ENCODE results near the gene ALK.

ALK gene

DNA sequence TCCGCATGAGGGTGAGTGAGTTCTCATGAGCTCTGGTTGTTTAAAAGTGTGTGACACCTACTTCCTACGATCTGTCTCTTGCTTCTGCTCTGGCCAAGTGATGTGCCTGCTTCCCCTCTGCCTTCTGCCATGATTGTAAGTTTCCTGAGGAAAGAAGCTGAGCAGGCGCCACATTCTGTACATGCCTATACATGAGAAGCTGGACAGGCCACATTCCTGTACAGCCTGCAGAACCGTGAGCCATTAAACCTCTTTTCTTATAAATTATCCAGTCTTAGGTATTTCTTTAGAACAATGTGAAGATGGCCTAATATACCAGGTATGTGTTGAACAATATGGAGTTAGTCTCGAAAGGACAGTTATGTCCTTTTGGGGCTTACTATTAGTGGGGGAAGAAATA is 281.0 kb downstream of the ALK start:
- no peaks in the 10 kb centered on the region for H3K9me3 Mint-ChIP-seq (ENCODE audit: low read depth)

DNA sequence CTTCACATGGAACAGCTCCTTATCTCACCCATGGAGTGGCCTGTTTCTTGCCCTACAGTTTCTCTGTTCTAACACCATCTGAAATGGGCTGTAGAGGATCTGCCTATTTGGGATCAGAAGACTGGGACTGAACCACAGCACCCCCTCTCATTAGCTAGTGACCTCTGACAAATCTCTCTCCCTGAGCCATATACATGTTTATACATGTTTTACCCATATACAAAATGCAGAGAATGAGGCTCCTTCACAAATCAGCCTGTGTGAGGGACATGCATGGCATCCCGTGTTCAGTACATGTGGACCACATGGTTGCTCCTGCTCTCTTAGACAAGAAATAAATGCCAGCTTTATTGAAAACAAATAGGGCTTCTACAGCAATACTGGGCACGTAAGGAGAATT is 282.7 kb downstream of the ALK start:
- H3K4me1 Mint-ChIP-seq (ENCODE audit: low read depth): no peaks in the 10 kb centered on the region
- H3K27ac Mint-ChIP-seq: no peak overlapping the region
- H3K27me3 Mint-ChIP-seq: peaks cover 6% of the 10 kb centered on the region
- H3K9me3 Mint-ChIP-seq (ENCODE audit: low read depth): no peaks in the 10 kb centered on the region
- H3K4me3 Mint-ChIP-seq: no peak overlapping the region
- H3K36me3 Mint-ChIP-seq: no peaks in the 10 kb centered on the region

More for the DNA sequence above, 281.0 kb downstream of the ALK start:
- no peak overlapping the region for H3K4me3 Mint-ChIP-seq
- H3K36me3 Mint-ChIP-seq: no peaks in the 10 kb centered on the region
- H3K27me3 Mint-ChIP-seq: peaks cover 6% of the 10 kb centered on the region
- H3K4me1 Mint-ChIP-seq (ENCODE audit: low read depth): no peaks in the 10 kb centered on the region
- no peak overlapping the region for H3K27ac Mint-ChIP-seq

DNA sequence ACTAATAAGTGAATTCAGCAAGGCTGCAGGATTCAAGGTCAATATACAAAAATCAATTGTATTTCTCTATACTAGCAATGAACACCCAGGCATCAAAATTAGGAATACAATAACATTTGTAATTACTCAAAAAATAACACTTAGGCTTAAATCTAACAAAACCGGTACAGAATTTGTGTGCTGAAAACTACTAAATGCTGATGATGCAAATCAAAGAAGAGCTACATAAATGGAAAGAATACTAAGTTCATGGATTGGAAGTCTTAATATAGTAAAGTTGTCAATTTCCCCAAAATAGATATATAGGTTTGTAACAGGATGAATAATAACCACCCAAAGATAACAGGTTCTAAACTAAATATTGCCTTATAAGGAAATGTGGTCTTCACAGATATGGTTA is 286.5 kb downstream of the ALK start:
- no peak overlapping the region for H3K4me3 Mint-ChIP-seq
- H3K9me3 Mint-ChIP-seq (ENCODE audit: low read depth): no peaks in the 10 kb centered on the region
- no peaks in the 10 kb centered on the region for H3K4me1 Mint-ChIP-seq (ENCODE audit: low read depth)
- no peak overlapping the region for H3K27ac Mint-ChIP-seq
- H3K36me3 Mint-ChIP-seq: no peaks in the 10 kb centered on the region
- H3K27me3 Mint-ChIP-seq: peaks cover 17% of the 10 kb centered on the region

DNA sequence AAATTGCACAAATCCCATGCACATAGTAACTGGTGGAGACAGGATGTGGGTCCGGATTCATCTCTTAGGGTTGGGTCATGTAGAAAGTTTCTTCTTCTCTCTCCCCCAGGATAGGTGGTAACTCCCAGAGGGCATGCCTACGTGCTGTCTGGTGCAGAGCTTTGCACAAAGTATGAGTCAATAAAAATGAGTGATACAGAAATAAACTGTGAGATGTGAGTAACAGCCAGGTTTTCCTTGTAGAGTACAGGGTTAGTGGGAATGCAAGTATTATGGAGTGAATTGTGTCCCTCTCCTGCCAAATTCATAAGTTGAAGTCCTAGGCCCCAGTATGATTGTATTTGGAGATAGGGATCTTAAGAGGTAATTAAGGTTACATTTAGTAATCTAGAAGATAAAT is 289.4 kb downstream of the ALK start:
- Mint-ChIP-seq H3K36me3 (no peaks in the 10 kb centered on the region), H3K4me3 (no peak overlapping the region), H3K27me3 (peaks cover 27% of the 10 kb centered on the region), H3K27ac (no peak overlapping the region), H3K4me1 (ENCODE audit: low read depth) (no peaks in the 10 kb centered on the region), H3K9me3 (ENCODE audit: low read depth) (no peaks in the 10 kb centered on the region)

- H3K27me3 Mint-ChIP-seq: peaks cover 29% of the 10 kb centered on the region
- no peaks in the 10 kb centered on the region for H3K9me3 Mint-ChIP-seq (ENCODE audit: low read depth)
- H3K4me3 Mint-ChIP-seq: no peak overlapping the region
- no peak overlapping the region for H3K27ac Mint-ChIP-seq
- no peaks in the 10 kb centered on the region for H3K4me1 Mint-ChIP-seq (ENCODE audit: low read depth)
- H3K36me3 Mint-ChIP-seq: no peaks in the 10 kb centered on the region
Observed at GRCh38 chr2:29629495-29629894, 291.9 kb downstream of the ALK start.

- no peak overlapping the region for H3K27ac Mint-ChIP-seq
- H3K4me3 Mint-ChIP-seq: no peak overlapping the region
- no peaks in the 10 kb centered on the region for H3K36me3 Mint-ChIP-seq
- no peaks in the 10 kb centered on the region for H3K9me3 Mint-ChIP-seq (ENCODE audit: low read depth)
- no peaks in the 10 kb centered on the region for H3K4me1 Mint-ChIP-seq (ENCODE audit: low read depth)
- H3K27me3 Mint-ChIP-seq: peaks cover 30% of the 10 kb centered on the region
Observed at GRCh38 chr2:29628862-29629261, 292.5 kb downstream of the ALK start.

DNA sequence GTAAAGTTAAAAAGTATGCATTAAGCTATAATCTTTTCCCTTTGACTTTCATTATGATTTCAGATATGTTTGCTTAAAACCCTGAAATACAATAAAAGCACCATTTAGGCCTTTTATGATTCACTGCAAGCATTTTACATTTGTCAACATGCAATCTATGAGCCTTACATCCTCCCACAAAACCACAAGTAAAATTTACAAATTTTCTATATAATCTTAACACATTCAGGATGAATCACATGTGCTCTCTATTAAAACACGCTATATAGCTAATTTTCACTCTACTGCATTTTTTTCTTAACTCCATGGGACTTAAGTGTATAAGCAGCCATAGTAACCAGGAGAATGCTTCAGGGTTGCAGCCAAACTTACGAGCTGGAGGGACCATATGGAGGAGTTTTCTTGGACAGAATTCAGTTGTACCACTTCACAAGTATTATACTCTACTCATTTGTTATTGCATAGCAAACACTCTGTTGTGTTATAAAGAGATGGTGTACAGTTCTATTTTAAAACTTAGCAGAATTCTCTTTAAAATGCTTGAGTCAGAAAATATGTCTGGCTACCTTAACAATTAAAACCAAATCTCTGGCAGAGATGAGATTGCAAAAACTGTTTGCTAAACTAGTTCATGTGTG is 293.2 kb downstream of the ALK start:
- no peaks in the 10 kb centered on the region for H3K4me1 Mint-ChIP-seq (ENCODE audit: low read depth)
- H3K4me3 Mint-ChIP-seq: no peak overlapping the region
- peaks cover 31% of the 10 kb centered on the region for H3K27me3 Mint-ChIP-seq
- H3K9me3 Mint-ChIP-seq (ENCODE audit: low read depth): no peaks in the 10 kb centered on the region
- H3K27ac Mint-ChIP-seq: no peak overlapping the region
- H3K36me3 Mint-ChIP-seq: no peaks in the 10 kb centered on the region

GRCh38 chr2:29627279-29627711 is 294.1 kb downstream of the ALK start:
- Mint-ChIP-seq H3K4me1 (ENCODE audit: low read depth) (no peaks in the 10 kb centered on the region), H3K27ac (no peak overlapping the region), H3K27me3 (peaks cover 26% of the 10 kb centered on the region), H3K9me3 (ENCODE audit: low read depth) (no peaks in the 10 kb centered on the region), H3K36me3 (no peaks in the 10 kb centered on the region), H3K4me3 (no peak overlapping the region)

DNA sequence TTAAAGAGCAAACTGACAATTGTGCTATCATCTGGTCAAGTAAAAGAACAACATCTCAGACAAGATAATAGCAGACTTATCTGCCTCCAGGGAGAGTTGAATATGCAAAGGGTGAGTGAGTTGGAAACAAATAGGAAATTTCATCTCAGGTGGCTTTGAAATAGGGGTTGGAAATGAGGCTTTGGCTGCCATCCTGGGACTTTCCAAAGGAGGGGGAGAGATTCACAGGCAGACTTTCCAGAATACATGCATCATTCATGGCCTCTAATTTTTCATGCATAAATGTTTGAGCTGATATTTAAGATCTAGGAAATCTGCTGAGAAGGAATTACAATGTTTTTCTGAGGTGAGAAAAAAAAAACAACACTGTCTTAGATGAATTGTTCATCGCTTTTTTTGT is 300.5 kb downstream of the ALK start:
- Mint-ChIP-seq H3K9me3 (ENCODE audit: low read depth) (no peaks in the 10 kb centered on the region), H3K4me1 (ENCODE audit: low read depth) (no peaks in the 10 kb centered on the region), H3K27ac (no peak overlapping the region), H3K36me3 (no peaks in the 10 kb centered on the region), H3K4me3 (no peak overlapping the region), H3K27me3 (peaks cover 6% of the 10 kb centered on the region)

GRCh38 chr2:29619689-29620088 is 301.7 kb downstream of the ALK start:
- H3K36me3 Mint-ChIP-seq: no peaks in the 10 kb centered on the region
- no peak overlapping the region for H3K4me3 Mint-ChIP-seq
- peaks cover 7% of the 10 kb centered on the region for H3K27me3 Mint-ChIP-seq
- H3K4me1 Mint-ChIP-seq (ENCODE audit: low read depth): no peaks in the 10 kb centered on the region
- H3K27ac Mint-ChIP-seq: no peak overlapping the region
- H3K9me3 Mint-ChIP-seq (ENCODE audit: low read depth): no peaks in the 10 kb centered on the region

DNA sequence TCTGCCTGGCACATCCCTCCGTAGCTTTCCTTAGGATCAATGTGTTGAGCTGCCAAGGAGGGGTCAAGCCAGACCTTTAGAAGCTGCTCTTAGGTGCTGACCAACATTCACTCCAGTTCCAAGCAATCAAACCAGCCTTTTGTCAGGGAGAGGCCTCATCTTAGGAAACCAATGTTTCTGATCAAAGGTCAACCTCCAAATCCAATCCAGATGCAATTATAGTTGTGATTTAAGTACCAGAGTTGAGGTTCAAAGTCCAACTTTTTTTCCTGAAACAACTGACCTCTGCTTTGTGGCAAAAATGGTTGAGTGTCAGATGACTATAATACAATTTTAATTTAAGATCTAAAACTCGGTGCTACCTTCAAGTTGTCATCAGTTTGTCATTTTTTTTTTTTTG is 303.4 kb downstream of the ALK start:
- Mint-ChIP-seq H3K36me3 (no peaks in the 10 kb centered on the region), H3K9me3 (ENCODE audit: low read depth) (no peaks in the 10 kb centered on the region), H3K27ac (no peak overlapping the region)

DNA sequence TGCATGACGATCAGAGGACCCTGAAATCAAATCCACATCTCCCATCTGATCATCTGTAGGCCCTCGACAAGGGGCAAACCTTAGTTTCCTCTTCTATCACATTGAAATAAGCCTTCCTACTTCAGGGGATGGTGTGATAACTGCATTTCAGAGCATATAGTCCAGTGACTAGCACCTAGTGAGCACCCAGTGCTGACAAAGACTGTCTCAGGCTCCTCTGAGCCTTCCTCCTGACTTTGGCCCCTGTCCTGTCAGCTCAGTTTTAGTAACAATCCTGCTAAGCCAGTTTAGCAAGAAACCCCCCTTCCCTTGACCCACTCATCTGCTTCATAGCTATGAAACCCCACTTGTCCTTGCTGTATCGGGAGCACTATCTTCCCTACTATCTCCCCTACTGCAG is 304.0 kb downstream of the ALK start:
- Mint-ChIP-seq H3K27ac (no peak overlapping the region), H3K4me1 (ENCODE audit: low read depth) (no peaks in the 10 kb centered on the region), H3K9me3 (ENCODE audit: low read depth) (no peaks in the 10 kb centered on the region), H3K27me3 (peaks cover 14% of the 10 kb centered on the region), H3K4me3 (no peak overlapping the region), H3K36me3 (no peaks in the 10 kb centered on the region)

More for the DNA sequence above, 303.4 kb downstream of the ALK start:
- Mint-ChIP-seq H3K27me3 (peaks cover 14% of the 10 kb centered on the region), H3K4me1 (ENCODE audit: low read depth) (no peaks in the 10 kb centered on the region), H3K4me3 (no peak overlapping the region)

GRCh38 chr2:29616569-29616968 is 304.8 kb downstream of the ALK start:
- no peak overlapping the region for H3K4me3 Mint-ChIP-seq
- H3K4me1 Mint-ChIP-seq (ENCODE audit: low read depth): no peaks in the 10 kb centered on the region
- no peaks in the 10 kb centered on the region for H3K36me3 Mint-ChIP-seq
- H3K27ac Mint-ChIP-seq: no peak overlapping the region
- no peaks in the 10 kb centered on the region for H3K9me3 Mint-ChIP-seq (ENCODE audit: low read depth)
- peaks cover 16% of the 10 kb centered on the region for H3K27me3 Mint-ChIP-seq

- no peaks in the 10 kb centered on the region for H3K36me3 Mint-ChIP-seq
- no peaks in the 10 kb centered on the region for H3K9me3 Mint-ChIP-seq (ENCODE audit: low read depth)
- peaks cover 16% of the 10 kb centered on the region for H3K27me3 Mint-ChIP-seq
- no peak overlapping the region for H3K27ac Mint-ChIP-seq
- H3K4me3 Mint-ChIP-seq: no peak overlapping the region
- no peaks in the 10 kb centered on the region for H3K4me1 Mint-ChIP-seq (ENCODE audit: low read depth)
Observed at GRCh38 chr2:29615841-29616240, 305.5 kb downstream of the ALK start.

DNA sequence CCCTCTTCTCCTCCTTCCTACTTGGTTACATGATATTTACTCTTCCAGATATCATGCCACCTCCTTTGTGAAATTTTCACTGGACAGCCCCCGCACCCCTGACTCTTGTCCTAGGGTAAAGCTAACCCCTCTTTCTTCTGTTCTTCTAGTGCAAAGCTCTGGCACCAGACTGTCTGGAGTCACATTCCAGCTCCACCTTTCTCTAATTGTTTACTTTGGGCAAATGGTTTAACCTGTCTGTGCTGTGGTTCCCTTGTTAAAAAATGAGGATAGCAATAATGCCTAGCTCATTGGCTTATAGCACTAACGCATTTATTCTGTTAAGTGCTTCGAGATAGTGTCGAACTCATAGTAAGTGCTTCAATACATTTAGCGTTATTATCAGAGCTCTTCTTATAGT is 306.2 kb downstream of the ALK start:
- Mint-ChIP-seq H3K4me1 (ENCODE audit: low read depth) (no peaks in the 10 kb centered on the region), H3K27me3 (peaks cover 16% of the 10 kb centered on the region), H3K9me3 (ENCODE audit: low read depth) (no peaks in the 10 kb centered on the region), H3K36me3 (no peaks in the 10 kb centered on the region), H3K27ac (no peak overlapping the region), H3K4me3 (no peak overlapping the region)

- Mint-ChIP-seq H3K27ac (no peak overlapping the region), H3K4me3 (no peak overlapping the region), H3K4me1 (ENCODE audit: low read depth) (no peaks in the 10 kb centered on the region), H3K9me3 (ENCODE audit: low read depth) (no peaks in the 10 kb centered on the region), H3K27me3 (peaks cover 16% of the 10 kb centered on the region), H3K36me3 (no peaks in the 10 kb centered on the region)
Observed at GRCh38 chr2:29614295-29614830, 307.0 kb downstream of the ALK start.
